IPS-NIHi7 (cell line): ENCODE data around the gene PDE3A.

Source experiments
- DNase-seq: peaks from one replicate; pipeline ENCODE4 v3.0.0; 2012; ENCODE audit warnings: mixed read lengths; ENCODE audit errors: extremely low spot score

PDE3A gene

GRCh38 chr12:20701106-20701505, 332.8 kb downstream of the PDE3A start:
- no peak for DNase-seq

GRCh38 chr12:20704860-20705259, 336.5 kb downstream of the PDE3A start:
- DNase-seq: no peak

GRCh38 chr12:20711846-20712245, 343.5 kb downstream of the PDE3A start:
- no peak for DNase-seq

GRCh38 chr12:20716037-20716436, 347.7 kb downstream of the PDE3A start:
- DNase-seq: peak; percentile 46

- DNase-seq: no peak
These were observed 348.6 kb downstream of the PDE3A start for GRCh38 chr12:20716985-20717384.

GRCh38 chr12:20718294-20718693, 350.0 kb downstream of the PDE3A start:
- no peak for DNase-seq

GRCh38 chr12:20722142-20722541, 353.8 kb downstream of the PDE3A start:
- no peak for DNase-seq

- no peak for DNase-seq
These were observed 362.9 kb downstream of the PDE3A start for GRCh38 chr12:20731274-20731673.
